H9 (cell line): ENCODE data around the gene NLRP14. TPM values are rescaled to one million over a fixed set of nuclear protein-coding genes. Genes with fewer than 3 reads are reported as not detected.

Experiments
- DNase-seq: peaks from one replicate; pipeline ENCODE4 v3.0.0-alpha.2; 2017
- H2AFZ ChIP-seq: one replicate; pipeline ENCODE4 v1.6.1; 2013; ENCODE audit warnings: mild to moderate bottlenecking, low read length, control low read depth, moderate library complexity
- H2AK5ac ChIP-seq: 2 replicates; pipeline ENCODE4 v1.6.1; 2013; ENCODE audit warnings: low read length, control low read depth, mixed read lengths; ENCODE audit not compliant: insufficient read length
- H2BK120ac ChIP-seq: one replicate; pipeline ENCODE4 v1.6.1; 2013; ENCODE audit warnings: low read depth, mild to moderate bottlenecking, low read length, control low read depth, inconsistent platforms; ENCODE audit not compliant: poor library complexity, severe bottlenecking
- H2BK12ac ChIP-seq: 2 replicates; pipeline ENCODE4 v1.6.1; 2013; ENCODE audit warnings: low read length, control low read depth, mixed read lengths, low read depth; ENCODE audit not compliant: insufficient read length
- H2BK15ac ChIP-seq: 2 replicates; pipeline ENCODE4 v1.6.1; 2013; ENCODE audit warnings: low read depth, low read length, control low read depth
- H2BK20ac ChIP-seq: one replicate; pipeline ENCODE4 v1.6.1; 2013; ENCODE audit warnings: low read depth, mild to moderate bottlenecking, low read length, control low read depth, inconsistent platforms; ENCODE audit not compliant: poor library complexity, severe bottlenecking
- H2BK5ac ChIP-seq: 2 replicates; pipeline ENCODE4 v1.6.1; 2013; ENCODE audit warnings: low read length, control low read depth, mixed read lengths; ENCODE audit not compliant: insufficient read length
- H3K14ac ChIP-seq: 2 replicates; pipeline ENCODE4 v1.6.1; 2013; ENCODE audit warnings: low read length, control low read depth; ENCODE audit not compliant: insufficient read depth
- H3K18ac ChIP-seq: 2 replicates; pipeline ENCODE4 v1.6.1; 2013; ENCODE audit warnings: low read depth, mild to moderate bottlenecking, mixed read lengths, low read length, control low read depth; ENCODE audit not compliant: insufficient read length
- H3K23ac ChIP-seq: 2 replicates; pipeline ENCODE4 v1.6.1; 2013; ENCODE audit warnings: low read length, control low read depth, mixed read lengths, low read depth; ENCODE audit not compliant: insufficient read length
- H3K23me2 ChIP-seq: 2 replicates; pipeline ENCODE4 v1.6.1; 2013; ENCODE audit warnings: low read depth, mild to moderate bottlenecking, mixed read lengths, low read length, control low read depth; ENCODE audit not compliant: insufficient read length, poor library complexity, severe bottlenecking
- H3K27ac ChIP-seq: 2 replicates; pipeline ENCODE4 v1.5.1; 2013; ENCODE audit warnings: low read length, control low read depth, mixed read lengths, low read depth; ENCODE audit not compliant: insufficient read length
- H3K27me3 ChIP-seq: 2 replicates; pipeline ENCODE4 v1.6.1; 2013; ENCODE audit warnings: low read length, control low read depth, inconsistent platforms; ENCODE audit not compliant: insufficient read depth
- H3K4ac ChIP-seq: 2 replicates; pipeline ENCODE4 v1.6.1; 2013; ENCODE audit warnings: low read depth, mild to moderate bottlenecking, control low read depth, inconsistent platforms, low read length, moderate library complexity
- H3K4me1 ChIP-seq: 2 replicates; pipeline ENCODE4 v1.6.1; 2013; ENCODE audit warnings: low read length, control low read depth, inconsistent platforms; ENCODE audit not compliant: insufficient read depth
- H3K4me2 ChIP-seq: 2 replicates; pipeline ENCODE4 v1.6.1; 2013; ENCODE audit warnings: low read length, control low read depth, mixed read lengths; ENCODE audit not compliant: insufficient read length, insufficient read depth
- H3K56ac ChIP-seq: 2 replicates; pipeline ENCODE4 v1.6.1; 2013; ENCODE audit warnings: low read depth, mild to moderate bottlenecking, mixed read lengths, low read length, control low read depth; ENCODE audit not compliant: insufficient read length
- H3K79me1 ChIP-seq: 2 replicates; pipeline ENCODE4 v1.6.1; 2013; ENCODE audit warnings: low read depth, mild to moderate bottlenecking, moderate library complexity, low read length, control low read depth, inconsistent platforms; ENCODE audit not compliant: insufficient read depth, poor library complexity, severe bottlenecking
- H3K79me2 ChIP-seq: 2 replicates; pipeline ENCODE4 v1.6.1; 2013; ENCODE audit warnings: low read length, control low read depth, inconsistent platforms; ENCODE audit not compliant: insufficient read depth
- H3K9ac ChIP-seq: 2 replicates; pipeline ENCODE4 v1.6.1; 2013; ENCODE audit warnings: low read length, control low read depth, mixed read lengths; ENCODE audit not compliant: insufficient read length; ENCODE audit errors: extremely low read depth
- H3K9me3 ChIP-seq: one replicate; pipeline ENCODE4 v1.6.1; 2013; ENCODE audit warnings: low read depth, low read length, inconsistent platforms; ENCODE audit not compliant: control insufficient read depth
- H3T11ph ChIP-seq: one replicate; pipeline ENCODE4 v1.6.1; 2013; ENCODE audit warnings: mild to moderate bottlenecking, low read length, control low read depth, inconsistent platforms
- H4K20me1 ChIP-seq: one replicate; pipeline ENCODE4 v1.6.1; 2013; ENCODE audit not compliant: control insufficient read depth, insufficient read length, insufficient read depth
- H4K5ac ChIP-seq: 2 replicates; pipeline ENCODE4 v1.6.1; 2013; ENCODE audit warnings: low read depth, mild to moderate bottlenecking, mixed read lengths, low read length, control low read depth; ENCODE audit not compliant: insufficient read length
- H4K8ac ChIP-seq: replicated peaks from 2 replicates; pipeline ENCODE4 v1.6.1; 2013; ENCODE audit warnings: low read length, control low read depth, mixed read lengths, low read depth; ENCODE audit not compliant: insufficient read length
- H4K91ac ChIP-seq: 2 replicates; pipeline ENCODE4 v1.6.1; 2013; ENCODE audit warnings: low read depth, mild to moderate bottlenecking, moderate library complexity, mixed read lengths, low read length, control low read depth; ENCODE audit not compliant: insufficient read length
- H3K27ac Mint-ChIP-seq, 3 experiments: 2 replicates in 2 of 3; 3 replicates in 1 of 3; pipeline ENCODE4 v1.8.0; 2020 to 2021; ENCODE audit warnings: mixed read lengths in 3 of 3, mild to moderate bottlenecking in 1 of 3, moderate library complexity in 1 of 3
- H3K27me3 Mint-ChIP-seq: 2 replicates; pipeline ENCODE4 v1.8.0; 2021; ENCODE audit warnings: low read depth, mild to moderate bottlenecking, moderate library complexity, mixed read lengths
- H3K36me3 Mint-ChIP-seq, 3 experiments: 2 replicates in 2 of 3; 3 replicates in 1 of 3; pipeline ENCODE4 v1.8.0; 2020 to 2021; ENCODE audit warnings: low read depth in 3 of 3, mixed read lengths in 3 of 3; ENCODE audit not compliant: insufficient read depth in 1 of 3
- H3K4me1 Mint-ChIP-seq, 2 experiments: 2 replicates each; pipeline ENCODE4 v1.8.0; 2020; ENCODE audit warnings: mixed read lengths in 2 of 2
- H3K4me3 Mint-ChIP-seq, 2 experiments: 2 replicates in 1 of 2; 3 replicates in 1 of 2; pipeline ENCODE4 v1.8.0; 2020 to 2021; ENCODE audit warnings: mild to moderate bottlenecking in 2 of 2, mixed read lengths in 2 of 2, moderate library complexity in 1 of 2
- H3K9me3 Mint-ChIP-seq, 2 experiments: 2 replicates in 1 of 2; 3 replicates in 1 of 2; pipeline ENCODE4 v1.8.0; 2020; ENCODE audit warnings: mild to moderate bottlenecking in 2 of 2, mixed read lengths in 2 of 2, moderate library complexity in 1 of 2
- WGBS: extraction: QIAGEN DNeasy Blood & Tissue Kit; methylation state at CpG from one replicate; pipeline ENCODE4 v1.1.7; 2013; ENCODE audit warnings: missing lambda C conversion rate, low lambda C conversion rate, mixed read lengths; ENCODE audit not compliant: insufficient read length; ENCODE audit errors: extremely low coverage; 5-methylcytosine and 5-hydroxymethylcytosine counted together
- total RNA-seq: library from RNA; stranded (reverse); gene quantifications from 2 replicates; pipeline ENCODE4 v1.2.1, GENCODE V29; 2021
- TF ChIP-seq, protein P1 (sequence below): fragments of 200-600 bp; sonication (generic); conservative IDR thresholded peaks from 3 replicates; pipeline ENCODE4 v1.8.0; 2021; ENCODE audit warnings: antibody characterized with exemption, mild to moderate bottlenecking

The NLRP14 gene
- total RNA-seq, 1 experiment from 2014 or later: 0.07 TPM

DNA sequence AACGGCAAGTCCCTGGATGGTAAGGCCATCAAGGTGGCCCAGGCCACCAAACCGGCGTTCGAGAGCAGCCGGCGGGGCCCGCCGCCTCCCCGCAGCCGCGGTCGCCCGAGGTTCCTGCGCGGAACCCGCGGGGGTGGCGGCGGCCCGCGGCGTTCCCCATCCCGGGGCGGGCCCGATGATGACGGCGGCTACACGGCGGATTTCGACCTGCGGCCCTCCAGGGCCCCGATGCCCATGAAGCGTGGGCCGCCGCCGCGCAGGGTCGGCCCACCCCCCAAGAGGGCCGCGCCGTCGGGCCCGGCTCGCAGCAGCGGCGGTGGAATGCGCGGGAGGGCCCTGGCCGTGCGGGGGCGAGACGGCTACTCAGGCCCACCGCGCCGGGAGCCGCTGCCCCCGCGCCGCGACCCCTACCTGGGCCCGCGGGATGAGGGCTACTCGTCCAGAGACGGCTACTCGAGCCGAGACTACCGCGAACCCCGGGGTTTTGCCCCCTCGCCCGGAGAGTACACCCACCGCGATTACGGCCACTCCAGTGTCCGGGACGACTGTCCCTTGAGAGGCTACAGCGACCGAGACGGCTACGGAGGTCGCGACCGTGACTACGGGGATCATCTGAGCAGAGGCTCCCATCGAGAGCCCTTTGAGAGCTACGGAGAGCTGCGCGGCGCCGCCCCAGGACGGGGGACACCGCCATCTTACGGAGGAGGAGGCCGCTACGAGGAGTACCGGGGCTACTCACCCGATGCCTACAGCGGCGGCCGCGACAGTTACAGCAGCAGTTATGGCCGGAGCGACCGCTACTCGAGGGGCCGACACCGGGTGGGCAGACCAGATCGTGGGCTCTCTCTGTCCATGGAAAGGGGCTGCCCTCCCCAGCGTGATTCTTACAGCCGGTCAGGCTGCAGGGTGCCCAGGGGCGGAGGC is 69.3 kb downstream of the NLRP14 start:
- no peak overlapping the region for H3K4me2 ChIP-seq
- H3K79me1 ChIP-seq: no peaks in the 10 kb centered on the region
- H4K91ac ChIP-seq: no peak overlapping the region
- H2BK120ac ChIP-seq: no peak overlapping the region
- H2AFZ ChIP-seq: no peak overlapping the region
- no peak overlapping the region for H3K23ac ChIP-seq
- H3K56ac ChIP-seq: no peak overlapping the region
- no peak overlapping the region for H3K9ac ChIP-seq
- H3T11ph ChIP-seq: no peak overlapping the region
- DNase-seq: no peak
- H2BK15ac ChIP-seq: no peak overlapping the region
- H3K4me1 Mint-ChIP-seq: no peaks in the 10 kb centered on the region
- H3K9me3 Mint-ChIP-seq: peaks cover 2 to 10% of the 10 kb centered on the region in 2 experiments; a peak in 2 of 5 replicates
- no peak overlapping the region for H3K4ac ChIP-seq
- no peak overlapping the region; a peak in 1 of 5 replicates for H3K4me3 Mint-ChIP-seq
- WGBS: no CpG with 5 or more reads among the region's 111 CpGs
- no peak overlapping the region for H3K18ac ChIP-seq
- H4K8ac ChIP-seq: no peak overlapping the region
- no peak overlapping the region for H3K27ac Mint-ChIP-seq
- H3K27me3 ChIP-seq: no peaks in the 10 kb centered on the region
- no peaks in the 10 kb centered on the region for H3K4me1 ChIP-seq
- no peaks in the 10 kb centered on the region for H4K20me1 ChIP-seq
- no peak overlapping the region for H2BK20ac ChIP-seq
- H3K9me3 ChIP-seq: no peaks in the 10 kb centered on the region
- H3K27me3 Mint-ChIP-seq: peaks cover 3% of the 10 kb centered on the region; the same call in 1 of the 2 replicates
- H3K23me2 ChIP-seq: no peaks in the 10 kb centered on the region
- no peaks in the 10 kb centered on the region for H3K79me2 ChIP-seq
- no peak overlapping the region for H4K5ac ChIP-seq
- peaks cover 0 to 6% (median 0%) of the 10 kb centered on the region in 3 experiments; a peak in 1 of 7 replicates for H3K36me3 Mint-ChIP-seq
- H2BK12ac ChIP-seq: no peak overlapping the region
- H2BK5ac ChIP-seq: no peak overlapping the region
- TF ChIP-seq, protein P1, sequence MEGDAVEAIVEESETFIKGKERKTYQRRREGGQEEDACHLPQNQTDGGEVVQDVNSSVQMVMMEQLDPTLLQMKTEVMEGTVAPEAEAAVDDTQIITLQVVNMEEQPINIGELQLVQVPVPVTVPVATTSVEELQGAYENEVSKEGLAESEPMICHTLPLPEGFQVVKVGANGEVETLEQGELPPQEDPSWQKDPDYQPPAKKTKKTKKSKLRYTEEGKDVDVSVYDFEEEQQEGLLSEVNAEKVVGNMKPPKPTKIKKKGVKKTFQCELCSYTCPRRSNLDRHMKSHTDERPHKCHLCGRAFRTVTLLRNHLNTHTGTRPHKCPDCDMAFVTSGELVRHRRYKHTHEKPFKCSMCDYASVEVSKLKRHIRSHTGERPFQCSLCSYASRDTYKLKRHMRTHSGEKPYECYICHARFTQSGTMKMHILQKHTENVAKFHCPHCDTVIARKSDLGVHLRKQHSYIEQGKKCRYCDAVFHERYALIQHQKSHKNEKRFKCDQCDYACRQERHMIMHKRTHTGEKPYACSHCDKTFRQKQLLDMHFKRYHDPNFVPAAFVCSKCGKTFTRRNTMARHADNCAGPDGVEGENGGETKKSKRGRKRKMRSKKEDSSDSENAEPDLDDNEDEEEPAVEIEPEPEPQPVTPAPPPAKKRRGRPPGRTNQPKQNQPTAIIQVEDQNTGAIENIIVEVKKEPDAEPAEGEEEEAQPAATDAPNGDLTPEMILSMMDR: no peak
- H2AK5ac ChIP-seq: no peak overlapping the region
- no peak overlapping the region for H3K27ac ChIP-seq
- no peak overlapping the region for H3K14ac ChIP-seq
